Caco-2 (cell line): ENCODE results near the gene SMAD1. TPM values are rescaled to one million over a fixed set of nuclear protein-coding genes. Genes with fewer than 3 reads are reported as not detected.
"Not testable (repeated sequence)": the region's sequence is repeated elsewhere in the genome, so short reads cannot be mapped to it uniquely, and the experiment has no call there.

Source experiments
- BruUV-seq: library from RNA; stranded (reverse); fragments of 400-500 nt; replicated peaks from 2 replicates; lab custom pipeline; 2021; lab: Mats Ljungman, UMichigan
- CTCF ChIA-PET: fragments of 300-600 bp; sonication (Branson Sonifier 250); formaldehyde crosslinking; loops from one replicate; lab custom pipeline; 2022; ENCODE audit warnings: antibody characterized with exemption; lab: Charles Lee
- POLR2A ChIA-PET: fragments of 300-600 bp; sonication (Branson Sonifier 250); formaldehyde crosslinking; loops from one replicate; lab custom pipeline; 2022; ENCODE audit warnings: antibody characterized with exemption; lab: Charles Lee
- DNase-seq, 2 experiments: peaks; one replicate each; pipeline versions ENCODE4 v3.0.0 to v3.0.0-alpha.2; 2020 to 2022
- H3K27me3 ChIP-seq: replicated peaks from 2 replicates; pipeline ENCODE4 v1.6.0; 2011; ENCODE audit warnings: low read length; ENCODE audit not compliant: control insufficient read depth, insufficient read depth
- H3K36me3 ChIP-seq: 2 replicates; pipeline ENCODE4 v1.5.1; 2011; ENCODE audit warnings: low read length; ENCODE audit not compliant: control insufficient read depth, insufficient read depth
- H3K4me1 ChIP-seq: fragments of 250-450 bp; sonication (Bioruptor Pico); 2 replicates; pipeline ENCODE4 v1.5.1; 2020; ENCODE audit warnings: mild to moderate bottlenecking
- H3K4me3 ChIP-seq: 2 replicates; pipeline ENCODE4 v1.5.1; 2011; ENCODE audit warnings: low read depth, mild to moderate bottlenecking, control low read depth, low read length
- H3K9me3 ChIP-seq: fragments of 250-450 bp; sonication (Bioruptor Pico); 2 replicates; pipeline ENCODE4 v1.5.1; 2020; ENCODE audit warnings: mild to moderate bottlenecking, moderate library complexity
- H3K27ac Mint-ChIP-seq: one replicate; pipeline ENCODE4 v1.8.0; 2022; ENCODE audit warnings: mixed read lengths; ENCODE audit not compliant: unreplicated experiment
- H3K27me3 Mint-ChIP-seq: one replicate; pipeline ENCODE4 v1.8.0; 2022; ENCODE audit warnings: mixed read lengths; ENCODE audit not compliant: insufficient read depth, unreplicated experiment
- H3K36me3 Mint-ChIP-seq: one replicate; pipeline ENCODE4 v1.8.0; 2022; ENCODE audit warnings: mild to moderate bottlenecking, mixed read lengths; ENCODE audit not compliant: insufficient read depth, unreplicated experiment
- H3K4me1 Mint-ChIP-seq: one replicate; pipeline ENCODE4 v1.8.0; 2022; ENCODE audit warnings: low read depth, mixed read lengths; ENCODE audit not compliant: unreplicated experiment
- H3K4me3 Mint-ChIP-seq: one replicate; pipeline ENCODE4 v1.8.0; 2022; ENCODE audit warnings: mild to moderate bottlenecking, moderate library complexity, mixed read lengths; ENCODE audit not compliant: unreplicated experiment
- H3K9me3 Mint-ChIP-seq: one replicate; pipeline ENCODE4 v1.8.0; 2022; ENCODE audit warnings: mixed read lengths; ENCODE audit not compliant: unreplicated experiment
- intact Hi-C: fragments of 100-400 bp; cut with micrococcal nuclease; formaldehyde crosslinking; loops from one replicate; pipeline ENCODE4 v1.10.0; 2022; ENCODE audit not compliant: unreplicated experiment
- total RNA-seq: library from RNA; stranded (reverse); gene quantifications from 2 replicates; pipeline ENCODE4 v1.2.3, GENCODE V29; 2022
- TF ChIP-seq, protein P1 (sequence below), 2 experiments: fragments of 200-600 bp in 1 of 2; IDR thresholded peaks; 1 replicate in 1 of 2; 2 replicates in 1 of 2; pipeline versions ENCODE4 v1.5.1 to v1.8.0; 2011 to 2022; ENCODE audit warnings: antibody characterized with exemption in 1 of 2, control low read depth in 1 of 2, inconsistent platforms in 1 of 2, low read depth in 1 of 2, low read length in 1 of 2, mild to moderate bottlenecking in 1 of 2, moderate library complexity in 1 of 2; ENCODE audit not compliant: insufficient read depth in 1 of 2, severe bottlenecking in 1 of 2, unreplicated experiment in 1 of 2

Gene SMAD1
- total RNA-seq, 1 experiment from 2014 or later: 4.9 TPM

DNA sequence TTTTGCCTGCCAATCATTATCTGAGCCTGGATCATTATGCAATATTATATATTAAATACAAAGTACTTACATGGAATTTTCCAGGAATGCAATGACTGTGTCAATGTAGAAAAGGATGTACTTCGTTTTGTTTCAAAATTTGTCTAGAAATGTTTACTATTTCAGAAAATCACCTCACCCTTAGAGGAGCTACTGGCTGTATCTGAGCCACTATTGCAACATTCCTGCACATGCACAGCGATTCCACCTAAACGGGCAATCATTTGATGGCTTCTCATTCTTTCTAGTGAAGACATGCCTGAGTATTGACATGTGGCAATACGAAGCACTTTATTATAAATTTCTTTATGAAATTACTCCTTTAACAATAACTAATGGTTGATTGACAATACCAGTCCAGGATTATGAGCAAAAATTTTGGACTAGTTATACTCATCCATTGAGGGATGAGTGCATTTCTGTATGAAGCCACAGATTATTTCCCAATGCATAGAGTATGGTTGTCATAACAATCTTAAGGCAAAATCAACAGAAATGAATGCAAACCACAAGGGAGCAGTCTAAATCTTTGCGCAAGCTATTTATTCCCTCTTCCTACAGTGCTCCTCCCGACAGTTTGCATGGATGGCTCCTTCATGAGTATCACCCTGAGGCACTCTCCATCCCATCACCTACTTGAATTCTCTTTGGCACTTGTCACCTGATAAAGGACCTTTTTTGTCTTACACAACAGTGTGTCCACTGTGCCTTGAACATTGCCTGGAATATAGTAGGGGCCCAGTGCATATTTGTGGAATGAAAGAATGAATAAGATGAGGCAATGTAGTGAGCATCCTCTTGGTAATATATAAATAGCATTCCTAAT is 101.8 kb downstream of the SMAD1 start:
- intact Hi-C loops: no loop called here
- Histone ChIP-seq H3K36me3 (no peaks in the 10 kb centered on the region), H3K4me1 (no peaks in the 10 kb centered on the region), H3K9me3 (no peaks in the 10 kb centered on the region), H3K4me3 (no peak overlapping the region), H3K27me3 (no peaks in the 10 kb centered on the region)
- no peaks in the 10 kb centered on the region for H3K4me1 Mint-ChIP-seq
- no peak for DNase-seq
- H3K9me3 Mint-ChIP-seq: no peaks in the 10 kb centered on the region
- H3K4me3 Mint-ChIP-seq: no peak overlapping the region
- POLR2A ChIA-PET: no interaction called here
- H3K27ac Mint-ChIP-seq: no peak overlapping the region
- H3K27me3 Mint-ChIP-seq: peaks cover 7% of the 10 kb centered on the region
- no TSS peak for BruUV-seq
- no peaks in the 10 kb centered on the region for H3K36me3 Mint-ChIP-seq
- CTCF ChIA-PET: no interaction called here
- TF ChIP-seq, protein P1, sequence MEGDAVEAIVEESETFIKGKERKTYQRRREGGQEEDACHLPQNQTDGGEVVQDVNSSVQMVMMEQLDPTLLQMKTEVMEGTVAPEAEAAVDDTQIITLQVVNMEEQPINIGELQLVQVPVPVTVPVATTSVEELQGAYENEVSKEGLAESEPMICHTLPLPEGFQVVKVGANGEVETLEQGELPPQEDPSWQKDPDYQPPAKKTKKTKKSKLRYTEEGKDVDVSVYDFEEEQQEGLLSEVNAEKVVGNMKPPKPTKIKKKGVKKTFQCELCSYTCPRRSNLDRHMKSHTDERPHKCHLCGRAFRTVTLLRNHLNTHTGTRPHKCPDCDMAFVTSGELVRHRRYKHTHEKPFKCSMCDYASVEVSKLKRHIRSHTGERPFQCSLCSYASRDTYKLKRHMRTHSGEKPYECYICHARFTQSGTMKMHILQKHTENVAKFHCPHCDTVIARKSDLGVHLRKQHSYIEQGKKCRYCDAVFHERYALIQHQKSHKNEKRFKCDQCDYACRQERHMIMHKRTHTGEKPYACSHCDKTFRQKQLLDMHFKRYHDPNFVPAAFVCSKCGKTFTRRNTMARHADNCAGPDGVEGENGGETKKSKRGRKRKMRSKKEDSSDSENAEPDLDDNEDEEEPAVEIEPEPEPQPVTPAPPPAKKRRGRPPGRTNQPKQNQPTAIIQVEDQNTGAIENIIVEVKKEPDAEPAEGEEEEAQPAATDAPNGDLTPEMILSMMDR (IDR thresholded peaks at IDR 0.05; ENCODE audit: insufficient read depth in 1 of 2, low read depth in 1 of 2, low read length in 1 of 2, severe bottlenecking in 1 of 2, unreplicated experiment in 1 of 2): no peak

DNA sequence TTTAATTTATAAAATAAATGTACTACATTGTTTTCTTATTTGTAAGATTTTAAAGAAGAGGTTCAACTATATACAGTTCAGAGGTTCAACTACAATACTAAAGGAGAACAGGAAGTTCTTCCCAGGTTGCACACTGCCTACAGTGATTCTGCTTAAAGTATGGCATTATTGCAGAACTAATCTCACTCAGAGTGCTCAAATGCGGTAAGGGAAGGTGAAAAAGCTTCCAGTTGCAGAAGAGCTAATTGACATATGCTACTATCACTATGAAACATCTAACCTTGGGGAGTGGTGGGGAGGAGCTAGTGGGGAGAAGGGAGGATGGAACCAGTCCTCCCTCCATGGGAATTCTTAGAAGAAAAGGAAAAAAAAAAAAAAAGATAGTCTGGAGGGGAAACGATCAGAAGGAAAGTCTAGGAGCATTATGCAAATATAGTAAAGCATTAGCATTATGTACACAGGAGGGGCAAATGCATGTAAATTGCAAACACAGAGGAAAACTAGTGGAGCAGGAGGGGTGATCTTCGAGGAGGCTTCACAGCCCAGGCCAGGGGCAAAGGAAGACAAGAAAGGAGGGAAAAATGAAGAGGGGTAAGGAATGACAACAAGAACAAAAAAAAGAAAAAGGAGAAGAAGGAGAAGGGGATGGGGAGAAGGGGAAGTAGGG is 105.6 kb downstream of the SMAD1 start:
- TF ChIP-seq, protein P1 (IDR thresholded peaks at IDR 0.05; ENCODE audit: insufficient read depth in 1 of 2, low read depth in 1 of 2, low read length in 1 of 2, severe bottlenecking in 1 of 2, unreplicated experiment in 1 of 2): no peak
- Mint-ChIP-seq H3K4me3 (no peak overlapping the region), H3K27ac (no peak overlapping the region), H3K36me3 (no peaks in the 10 kb centered on the region), H3K4me1 (no peaks in the 10 kb centered on the region), H3K27me3 (peaks cover 7% of the 10 kb centered on the region), H3K9me3 (no peaks in the 10 kb centered on the region)
- no TSS peak for BruUV-seq
- no peaks in the 10 kb centered on the region for H3K4me1 ChIP-seq
- H3K27me3 ChIP-seq: no peaks in the 10 kb centered on the region
- no peak overlapping the region for H3K4me3 ChIP-seq
- intact Hi-C loops: no loop called here
- DNase-seq: no peak
- ChIA-PET POLR2A (no interaction called here), CTCF (no interaction called here)
- 0 out of 2 replicates have a peak, but pooled peaks cover 2% of the 10 kb centered on the region for H3K9me3 ChIP-seq
- H3K36me3 ChIP-seq: no peaks in the 10 kb centered on the region

DNA sequence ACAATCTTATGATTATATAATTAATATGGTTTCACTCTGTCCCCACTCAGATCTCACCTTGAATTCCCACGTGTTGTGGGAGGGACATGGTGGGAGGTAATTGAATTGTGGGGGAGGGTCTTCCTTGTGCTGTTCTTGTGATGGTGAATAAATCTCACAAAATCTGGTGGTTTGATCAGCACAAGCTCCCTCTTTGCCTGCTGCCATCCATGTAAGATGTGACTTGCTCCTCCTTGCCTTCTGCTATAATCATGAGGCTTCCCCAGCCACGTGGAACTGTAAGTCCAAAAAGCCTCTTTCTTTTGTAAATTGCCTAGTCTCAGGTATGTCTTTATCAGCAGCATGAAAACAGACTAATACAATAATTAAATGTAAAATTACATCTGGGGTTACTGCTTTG is 107.7 kb downstream of the SMAD1 start:
- H3K27me3 Mint-ChIP-seq, H3K36me3 Mint-ChIP-seq, H3K27me3 ChIP-seq, H3K4me3 ChIP-seq, H3K27ac Mint-ChIP-seq, POLR2A ChIA-PET, CTCF ChIA-PET, H3K4me1 ChIP-seq, DNase-seq, BruUV-seq, intact Hi-C loops, H3K4me3 Mint-ChIP-seq, H3K36me3 ChIP-seq, H3K9me3 Mint-ChIP-seq, H3K9me3 ChIP-seq, H3K4me1 Mint-ChIP-seq: not testable (repeated sequence)
